NCI-H1417 treated with DMSO at 0.1 percent for 48 hours (cell line): ENCODE data around the gene CDH18.

Experiments used
- DNase-seq: peaks from one replicate; lab custom pipeline; 2025; lab: John Stamatoyannopoulos, UW

CDH18 gene

GRCh38 chr5:19928562-19929421, 59.2 kb downstream of the CDH18 start:
- DNase-seq, result no peak

- DNase-seq, result peak; percentile 33
These were observed 60.1 kb downstream of the CDH18 start for GRCh38 chr5:19927919-19928318.

GRCh38 chr5:19927170-19927569, 60.8 kb downstream of the CDH18 start:
- no peak for DNase-seq

GRCh38 chr5:19923742-19924141, 64.3 kb downstream of the CDH18 start:
- no peak for DNase-seq

- DNase-seq, result no peak
These were observed 67.2 kb downstream of the CDH18 start for GRCh38 chr5:19920761-19921160.

- DNase-seq, result no peak
These were observed 69.2 kb downstream of the CDH18 start for GRCh38 chr5:19918780-19919179.

- DNase-seq, result no peak
These were observed 70.3 kb downstream of the CDH18 start for GRCh38 chr5:19917588-19918122.

GRCh38 chr5:19910136-19910535, 77.9 kb downstream of the CDH18 start:
- no peak for DNase-seq

GRCh38 chr5:19904766-19905165, 83.2 kb downstream of the CDH18 start:
- DNase-seq, result no peak

GRCh38 chr5:19903611-19904010, 84.4 kb downstream of the CDH18 start:
- no peak for DNase-seq

- no peak for DNase-seq
These were observed 85.6 kb downstream of the CDH18 start for GRCh38 chr5:19902316-19902934.

GRCh38 chr5:19900269-19900668, 87.7 kb downstream of the CDH18 start:
- no peak for DNase-seq

- no peak for DNase-seq
These were observed 96.3 kb downstream of the CDH18 start for GRCh38 chr5:19891658-19892057.

- peak; percentile 58 for DNase-seq
These were observed 101.7 kb downstream of the CDH18 start for GRCh38 chr5:19886123-19886917.

- no peak for DNase-seq
These were observed 102.8 kb downstream of the CDH18 start for GRCh38 chr5:19885040-19885824.

- peak; percentile 99 for DNase-seq
These were observed 107.1 kb downstream of the CDH18 start for GRCh38 chr5:19880859-19881436.

GRCh38 chr5:19880458-19880857, 107.5 kb downstream of the CDH18 start:
- no peak for DNase-seq

GRCh38 chr5:19874811-19875210, 113.2 kb downstream of the CDH18 start:
- DNase-seq, result no peak

GRCh38 chr5:19866090-19866450, 121.9 kb downstream of the CDH18 start:
- DNase-seq, result no peak

GRCh38 chr5:19865336-19866089, 122.5 kb downstream of the CDH18 start:
- DNase-seq, result no peak

- no peak for DNase-seq
These were observed 125.3 kb downstream of the CDH18 start for GRCh38 chr5:19862711-19863110.
